CD4-positive, alpha-beta T cell (primary cell): ENCODE data around the gene GALNT12. TPM values are rescaled to one million over a fixed set of nuclear protein-coding genes. Genes with fewer than 3 reads are reported as not detected.

ENCODE experiments used
- ATAC-seq: fragments of 200-7000 bp; cut with Tn5 transposase; one replicate; pipeline ENCODE4 v1.10.0; 2022; ENCODE audit warnings: mild to moderate bottlenecking; ENCODE audit not compliant: poor library complexity
- CTCF ChIA-PET: fragments of 350-600 bp; sonication (Branson Sonifier 250); formaldehyde crosslinking; loops from one replicate; lab custom pipeline; 2021; ENCODE audit warnings: antibody characterized with exemption, inconsistent platforms; lab: Charles Lee
- POLR2A ChIA-PET: fragments of 350-600 bp; sonication (Branson Sonifier 250); formaldehyde crosslinking; loops from one replicate; lab custom pipeline; 2021; ENCODE audit warnings: antibody characterized with exemption, inconsistent platforms; lab: Charles Lee
- DNase-seq, 14 experiments: peaks; one replicate each; pipeline ENCODE4 v3.0.0-alpha.2; 2013 to 2020; ENCODE audit warnings: mixed read lengths in 2 of 14
- H3K27ac ChIP-seq, 2 donors: one replicate each; pipeline versions ENCODE4 v1.5.1 to v1.7.0; 2013; ENCODE audit warnings: low read length in 2 of 2, low read depth in 1 of 2, mild to moderate bottlenecking in 1 of 2
- H3K27me3 ChIP-seq, 2 experiments: 1 replicate in 1 of 2; 2 replicates in 1 of 2; pipeline versions ENCODE4 v1.6.1 to v1.7.0; 2013; ENCODE audit warnings: low read length in 2 of 2, control low read depth in 1 of 2, mild to moderate bottlenecking in 1 of 2, moderate library complexity in 1 of 2; ENCODE audit not compliant: insufficient read depth in 2 of 2, control insufficient read depth in 1 of 2
- H3K36me3 ChIP-seq: one replicate; pipeline ENCODE4 v1.6.1; 2013; ENCODE audit warnings: low read length, control low read depth; ENCODE audit not compliant: insufficient read depth
- H3K4me1 ChIP-seq: one replicate; pipeline ENCODE4 v1.6.1; 2013; ENCODE audit warnings: low read length, control low read depth; ENCODE audit not compliant: insufficient read depth
- H3K4me3 ChIP-seq: one replicate; pipeline ENCODE4 v1.5.1; 2013; ENCODE audit warnings: mild to moderate bottlenecking, low read length, moderate library complexity
- H3K9me3 ChIP-seq, 2 experiments: 1 replicate in 1 of 2; 2 replicates in 1 of 2; pipeline versions ENCODE4 v1.6.1 to v1.7.0; 2013; ENCODE audit warnings: low read length in 2 of 2, mild to moderate bottlenecking in 2 of 2, control low read depth in 1 of 2, moderate library complexity in 1 of 2; ENCODE audit not compliant: control insufficient read depth in 1 of 2, insufficient read depth in 1 of 2
- H3K27ac Mint-ChIP-seq: one replicate; pipeline ENCODE4 v1.8.0; 2020; ENCODE audit warnings: mixed read lengths
- H3K27me3 Mint-ChIP-seq: one replicate; pipeline ENCODE4 v1.8.0; 2021; ENCODE audit warnings: mixed read lengths
- H3K36me3 Mint-ChIP-seq: one replicate; pipeline ENCODE4 v1.8.0; 2021; ENCODE audit warnings: low read depth, mixed read lengths
- H3K4me1 Mint-ChIP-seq: one replicate; pipeline ENCODE4 v1.8.0; 2021; ENCODE audit warnings: low read depth, mixed read lengths
- H3K4me3 Mint-ChIP-seq: one replicate; pipeline ENCODE4 v1.8.0; 2020; ENCODE audit warnings: mild to moderate bottlenecking, mixed read lengths
- H3K9me3 Mint-ChIP-seq: one replicate; pipeline ENCODE4 v1.8.0; 2020; ENCODE audit warnings: mixed read lengths
- intact Hi-C, 2 experiments: fragments of 100-400 bp; cut with DNase I in 1 of 2; cut with micrococcal nuclease in 1 of 2; formaldehyde crosslinking; loops; one replicate each; pipeline versions ENCODE4 v1.15.1 to v1.9.0; 2023 to 2025; cut with DNase I, micrococcal nuclease
- total RNA-seq, 174 experiments: library from RNA in 2 of 174; stranded (reverse) in 2 of 174; gene quantifications; one replicate each; pipeline ENCODE4 v1.2.3 and lab custom pipeline; 2021 to 2026
- TF ChIP-seq, protein P1 (sequence below): fragments of 200-600 bp; IDR thresholded peaks from one replicate; pipeline ENCODE4 v1.8.0; 2022; ENCODE audit warnings: antibody characterized with exemption, mild to moderate bottlenecking

GALNT12 gene
- total RNA-seq, 2 experiments from 2014 or later, result 8.7 to 11.5 TPM

GRCh38 chr9:98823666-98824334, 16.3 kb downstream of the GALNT12 start:
- no peaks in the 10 kb centered on the region for H3K9me3 Mint-ChIP-seq
- H3K4me3 Mint-ChIP-seq, result no peak overlapping the region
- Histone ChIP-seq H3K4me3 (no peak overlapping the region), H3K36me3 (peaks cover 2% of the 10 kb centered on the region), H3K4me1 (no peaks in the 10 kb centered on the region), H3K9me3 (peaks cover 0 to 9% of the 10 kb centered on the region in 2 experiments), H3K27me3 (no peaks in the 10 kb centered on the region), H3K27ac (no peak overlapping the region)
- peaks cover 30% of the 10 kb centered on the region for H3K36me3 Mint-ChIP-seq
- intact Hi-C loops, result no loop called here
- ChIA-PET CTCF (no interaction called here), POLR2A (no interaction called here)
- no peak overlapping the region for H3K27ac Mint-ChIP-seq
- no peaks in the 10 kb centered on the region for H3K27me3 Mint-ChIP-seq
- TF ChIP-seq, protein P1, sequence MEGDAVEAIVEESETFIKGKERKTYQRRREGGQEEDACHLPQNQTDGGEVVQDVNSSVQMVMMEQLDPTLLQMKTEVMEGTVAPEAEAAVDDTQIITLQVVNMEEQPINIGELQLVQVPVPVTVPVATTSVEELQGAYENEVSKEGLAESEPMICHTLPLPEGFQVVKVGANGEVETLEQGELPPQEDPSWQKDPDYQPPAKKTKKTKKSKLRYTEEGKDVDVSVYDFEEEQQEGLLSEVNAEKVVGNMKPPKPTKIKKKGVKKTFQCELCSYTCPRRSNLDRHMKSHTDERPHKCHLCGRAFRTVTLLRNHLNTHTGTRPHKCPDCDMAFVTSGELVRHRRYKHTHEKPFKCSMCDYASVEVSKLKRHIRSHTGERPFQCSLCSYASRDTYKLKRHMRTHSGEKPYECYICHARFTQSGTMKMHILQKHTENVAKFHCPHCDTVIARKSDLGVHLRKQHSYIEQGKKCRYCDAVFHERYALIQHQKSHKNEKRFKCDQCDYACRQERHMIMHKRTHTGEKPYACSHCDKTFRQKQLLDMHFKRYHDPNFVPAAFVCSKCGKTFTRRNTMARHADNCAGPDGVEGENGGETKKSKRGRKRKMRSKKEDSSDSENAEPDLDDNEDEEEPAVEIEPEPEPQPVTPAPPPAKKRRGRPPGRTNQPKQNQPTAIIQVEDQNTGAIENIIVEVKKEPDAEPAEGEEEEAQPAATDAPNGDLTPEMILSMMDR, result no peak
- DNase-seq (no peak), ATAC-seq (no peak)
- no peaks in the 10 kb centered on the region for H3K4me1 Mint-ChIP-seq

GRCh38 chr9:98825414-98825813, 17.9 kb downstream of the GALNT12 start:
- Histone ChIP-seq H3K9me3 (peaks cover 0 to 9% of the 10 kb centered on the region in 2 experiments), H3K27ac (no peak overlapping the region), H3K4me3 (no peak overlapping the region), H3K4me1 (no peaks in the 10 kb centered on the region), H3K27me3 (no peaks in the 10 kb centered on the region), H3K36me3 (peaks cover 2% of the 10 kb centered on the region)
- intact Hi-C loops, result no loop called here
- CTCF ChIA-PET, result no interaction called here
- ATAC-seq, result no peak
- Mint-ChIP-seq H3K4me3 (no peak overlapping the region), H3K9me3 (no peaks in the 10 kb centered on the region), H3K27ac (no peak overlapping the region), H3K27me3 (no peaks in the 10 kb centered on the region), H3K4me1 (no peaks in the 10 kb centered on the region), H3K36me3 (peaks cover 38% of the 10 kb centered on the region)
- DNase-seq, result no peak
- TF ChIP-seq, protein P1, result no peak
- POLR2A ChIA-PET, result no interaction called here

DNA sequence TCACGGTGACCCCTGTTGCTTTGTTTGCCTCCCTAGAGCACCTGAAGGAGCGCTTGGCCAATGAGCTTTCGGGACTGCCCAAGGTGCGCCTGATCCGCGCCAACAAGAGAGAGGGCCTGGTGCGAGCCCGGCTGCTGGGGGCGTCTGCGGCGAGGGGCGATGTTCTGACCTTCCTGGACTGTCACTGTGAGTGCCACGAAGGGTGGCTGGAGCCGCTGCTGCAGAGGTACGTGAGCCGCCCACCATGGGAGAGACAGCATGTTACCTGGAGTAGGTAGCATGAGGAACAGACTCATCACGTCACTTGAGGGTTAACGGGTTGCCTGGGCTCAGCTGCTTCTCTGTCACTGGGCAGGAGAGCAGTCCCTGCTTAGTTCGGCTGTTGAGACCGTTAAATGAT, 19.2 kb downstream of the GALNT12 start:
- Histone ChIP-seq H3K4me1 (no peaks in the 10 kb centered on the region), H3K36me3 (peaks cover 4% of the 10 kb centered on the region), H3K4me3 (no peak overlapping the region), H3K27ac (no peak overlapping the region), H3K27me3 (no peaks in the 10 kb centered on the region), H3K9me3 (peaks cover 0 to 9% of the 10 kb centered on the region in 2 experiments)
- no peaks in the 10 kb centered on the region for H3K27me3 Mint-ChIP-seq
- TF ChIP-seq, protein P1, result no peak
- H3K9me3 Mint-ChIP-seq, result no peaks in the 10 kb centered on the region
- ATAC-seq, result no peak
- no peak overlapping the region for H3K27ac Mint-ChIP-seq
- ChIA-PET POLR2A (no interaction called here), CTCF (no interaction called here)
- H3K4me3 Mint-ChIP-seq, result no peak overlapping the region
- DNase-seq, result no peak
- H3K36me3 Mint-ChIP-seq, result peaks cover 44% of the 10 kb centered on the region
- no peaks in the 10 kb centered on the region for H3K4me1 Mint-ChIP-seq
- intact Hi-C loops, result no loop called here
